ENCODE measurements around the gene SPARC. TPM values are rescaled to one million over a fixed set of nuclear protein-coding genes. Genes with fewer than 3 reads are reported as not detected.
A peak's percentile ranks its signal among the peaks of the same experiment; 100 is the strongest.

Gene SPARC
- total RNA-seq, 2 donors from 2014 or later = 76.0 to 168 TPM

DNA sequence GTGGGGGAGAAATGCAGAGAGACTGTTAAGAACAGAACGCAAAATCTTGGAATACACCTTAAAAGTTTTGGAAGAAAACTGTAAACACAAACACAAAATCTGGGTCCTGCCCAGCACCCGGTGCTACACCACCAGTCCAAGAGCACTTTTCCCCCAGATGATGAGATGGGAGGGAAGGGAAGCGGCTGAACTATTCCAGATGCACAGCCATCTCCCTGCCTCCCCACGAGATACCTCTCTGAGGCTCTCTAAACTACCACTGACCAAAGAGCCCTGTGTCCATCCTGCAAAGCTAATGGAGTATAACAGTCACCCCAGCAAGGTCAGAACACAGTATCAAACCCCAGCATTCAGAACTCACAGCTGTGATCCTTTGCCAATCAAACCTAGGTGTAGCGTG lies 8.0 kb downstream of the SPARC start:
- no peaks in the 10 kb centered on the region for H3K4me1 ChIP-seq
- no peaks in the 10 kb centered on the region for H3K9me3 ChIP-seq
- DNase-seq (no peak), ATAC-seq (no peak)
- WGBS, 2 donors = 75 to 85% methylated on average over 5 of the region's 5 CpGs
- H3K27ac ChIP-seq = peak overlapping the region in 1 of 4 donors; percentile 16
- intact Hi-C loops (cut with DNase I) = no loop called here
- TF ChIP-seq, protein P1, sequence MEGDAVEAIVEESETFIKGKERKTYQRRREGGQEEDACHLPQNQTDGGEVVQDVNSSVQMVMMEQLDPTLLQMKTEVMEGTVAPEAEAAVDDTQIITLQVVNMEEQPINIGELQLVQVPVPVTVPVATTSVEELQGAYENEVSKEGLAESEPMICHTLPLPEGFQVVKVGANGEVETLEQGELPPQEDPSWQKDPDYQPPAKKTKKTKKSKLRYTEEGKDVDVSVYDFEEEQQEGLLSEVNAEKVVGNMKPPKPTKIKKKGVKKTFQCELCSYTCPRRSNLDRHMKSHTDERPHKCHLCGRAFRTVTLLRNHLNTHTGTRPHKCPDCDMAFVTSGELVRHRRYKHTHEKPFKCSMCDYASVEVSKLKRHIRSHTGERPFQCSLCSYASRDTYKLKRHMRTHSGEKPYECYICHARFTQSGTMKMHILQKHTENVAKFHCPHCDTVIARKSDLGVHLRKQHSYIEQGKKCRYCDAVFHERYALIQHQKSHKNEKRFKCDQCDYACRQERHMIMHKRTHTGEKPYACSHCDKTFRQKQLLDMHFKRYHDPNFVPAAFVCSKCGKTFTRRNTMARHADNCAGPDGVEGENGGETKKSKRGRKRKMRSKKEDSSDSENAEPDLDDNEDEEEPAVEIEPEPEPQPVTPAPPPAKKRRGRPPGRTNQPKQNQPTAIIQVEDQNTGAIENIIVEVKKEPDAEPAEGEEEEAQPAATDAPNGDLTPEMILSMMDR (IDR thresholded peaks at IDR 0.05) = no peak
- no peak for TF ChIP-seq POLR2A (IDR thresholded peaks at IDR 0.05)
- H3K36me3 ChIP-seq (replicated peaks in 1 of 2; ENCODE audit: insufficient read depth in 1 of 2, low read depth in 2 of 2) = no peaks in the 10 kb centered on the region
- no peaks in the 10 kb centered on the region for H3K27me3 ChIP-seq
- H3K4me3 ChIP-seq = no peak overlapping the region

DNA sequence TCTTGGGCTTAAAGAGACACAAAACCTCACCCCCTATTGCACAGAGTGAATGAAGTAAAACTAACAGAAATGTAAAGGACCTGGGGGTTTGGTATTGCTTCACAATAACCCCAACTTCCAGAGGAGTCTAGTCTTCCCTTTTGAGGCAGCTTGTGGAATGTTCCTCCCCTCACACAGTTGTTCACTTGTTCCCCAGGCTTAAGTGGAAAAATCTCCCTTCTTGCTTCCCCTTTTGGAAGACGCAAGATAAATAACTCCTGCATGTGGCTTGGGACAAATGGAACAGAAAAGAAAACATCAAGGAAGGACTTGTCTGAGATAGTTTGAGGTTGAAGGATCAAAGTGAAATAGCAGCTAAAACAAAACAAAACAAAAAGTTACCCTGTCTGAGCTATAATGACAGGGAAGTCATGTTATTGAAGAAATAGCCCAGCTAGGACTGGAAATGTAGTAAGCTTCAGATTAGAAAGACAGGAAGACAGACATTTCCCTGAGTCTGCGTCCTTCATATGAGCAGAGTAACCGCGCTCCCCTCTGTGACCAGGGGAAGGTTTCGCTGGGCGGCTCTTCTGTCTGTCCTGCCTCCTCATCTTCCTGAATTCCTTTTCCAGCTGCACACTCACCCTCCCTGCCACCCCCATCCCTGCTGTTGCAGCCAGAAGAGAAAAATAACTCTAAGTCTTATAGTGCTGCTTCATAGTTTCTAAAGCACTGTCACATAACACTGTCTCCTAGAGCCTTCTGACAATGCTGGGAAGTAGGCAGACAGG lies 8.8 kb downstream of the SPARC start:
- H3K4me1 ChIP-seq = no peaks in the 10 kb centered on the region
- H3K36me3 ChIP-seq (replicated peaks in 1 of 2; ENCODE audit: insufficient read depth in 1 of 2, low read depth in 2 of 2) = no peaks in the 10 kb centered on the region
- H3K27me3 ChIP-seq = no peaks in the 10 kb centered on the region
- no peaks in the 10 kb centered on the region for H3K9me3 ChIP-seq
- WGBS, 2 donors = 76 to 81% methylated on average over 6 of the region's 6 CpGs
- TF ChIP-seq, protein P1 (IDR thresholded peaks at IDR 0.05) = no peak
- no peak for TF ChIP-seq POLR2A (IDR thresholded peaks at IDR 0.05)
- intact Hi-C loops (cut with DNase I) = no loop called here
- no peak for ATAC-seq
- no peak overlapping the region for H3K4me3 ChIP-seq
- DNase-seq = no peak
- peak overlapping the region in 2 of 4 donors; percentile 25 to 28 for H3K27ac ChIP-seq

DNA sequence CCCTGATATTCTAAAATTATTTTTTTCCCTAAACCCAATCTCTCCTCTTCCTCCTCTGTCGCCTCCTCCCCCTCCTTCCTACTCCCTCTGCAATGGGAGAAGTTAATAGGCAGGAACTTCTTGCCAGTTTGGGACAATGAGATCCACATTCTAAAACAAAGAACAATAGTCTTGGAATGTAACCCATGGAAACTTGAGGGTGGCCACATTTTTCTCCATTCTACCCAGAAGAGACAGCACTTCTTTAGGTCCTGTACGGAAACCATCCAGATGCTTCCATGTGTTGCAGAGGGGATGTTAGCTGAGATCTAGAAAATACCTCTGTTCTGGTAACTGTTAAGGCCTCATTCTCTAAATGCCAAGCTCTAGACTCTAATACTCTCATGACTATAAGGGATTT lies 10.0 kb downstream of the SPARC start:
- Histone ChIP-seq H3K27ac (peak overlapping the region in 2 of 4 donors; percentile 25 to 28), H3K36me3 (replicated peaks in 1 of 2; ENCODE audit: insufficient read depth in 1 of 2, low read depth in 2 of 2) (no peaks in the 10 kb centered on the region), H3K4me1 (no peaks in the 10 kb centered on the region), H3K4me3 (no peak overlapping the region), H3K27me3 (no peaks in the 10 kb centered on the region), H3K9me3 (no peaks in the 10 kb centered on the region)
- TF ChIP-seq, protein P1 (IDR thresholded peaks at IDR 0.05) = no peak
- TF ChIP-seq POLR2A (IDR thresholded peaks at IDR 0.05) = no peak
- no peak for DNase-seq
- intact Hi-C loops (cut with DNase I) = no loop called here
- WGBS, 2 donors = 67 to 82% methylated on average over 2 of the region's 2 CpGs
- ATAC-seq = no peak

DNA sequence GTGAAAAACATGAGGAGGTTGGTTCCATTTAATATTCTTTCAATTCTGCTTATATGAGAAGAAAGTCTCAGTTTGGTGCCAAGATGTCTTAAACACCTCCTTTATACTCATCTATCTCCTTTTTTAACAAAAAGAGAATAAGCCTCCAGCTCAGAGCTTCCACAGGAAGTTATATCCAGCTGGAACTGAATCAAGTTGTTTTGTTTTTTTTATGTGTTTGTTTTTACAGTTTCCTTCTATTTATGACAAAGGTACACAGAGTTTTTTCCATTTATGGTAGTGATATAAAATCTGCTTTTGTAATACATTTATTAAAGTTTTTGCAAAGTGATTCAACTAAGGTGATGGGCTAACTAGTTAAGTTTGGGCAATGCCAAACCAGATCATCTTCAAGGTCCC lies 10.4 kb downstream of the SPARC start:
- no peak overlapping the region for H3K4me3 ChIP-seq
- no peaks in the 10 kb centered on the region for H3K27me3 ChIP-seq
- H3K4me1 ChIP-seq = no peaks in the 10 kb centered on the region
- no peaks in the 10 kb centered on the region for H3K36me3 ChIP-seq (replicated peaks in 1 of 2; ENCODE audit: insufficient read depth in 1 of 2, low read depth in 2 of 2)
- H3K9me3 ChIP-seq = no peaks in the 10 kb centered on the region
- TF ChIP-seq POLR2A (IDR thresholded peaks at IDR 0.05) = no peak
- TF ChIP-seq, protein P1 (IDR thresholded peaks at IDR 0.05) = no peak
- no peak for ATAC-seq
- intact Hi-C loops (cut with DNase I) = no loop called here
- DNase-seq = no peak
- peak overlapping the region in 3 of 4 donors; percentile 34 to 56 (median 51) for H3K27ac ChIP-seq

Measured in body of pancreas (tissue), 4 donors.